Hematopoietic multipotent progenitor cell treated with erythropoietin and hydrocortisone succinate and interleukin-3 and kit ligand, for 6 days (in vitro differentiated cells): Measurements from ENCODE around the gene GLE1.
"Not testable (repeated sequence)": the region's sequence is repeated elsewhere in the genome, so short reads cannot be mapped to it uniquely, and the experiment has no call there.

Experiments
- DNase-seq: peaks from one replicate; pipeline ENCODE4 v3.0.0-alpha.2; 2015

The GLE1 gene

DNA sequence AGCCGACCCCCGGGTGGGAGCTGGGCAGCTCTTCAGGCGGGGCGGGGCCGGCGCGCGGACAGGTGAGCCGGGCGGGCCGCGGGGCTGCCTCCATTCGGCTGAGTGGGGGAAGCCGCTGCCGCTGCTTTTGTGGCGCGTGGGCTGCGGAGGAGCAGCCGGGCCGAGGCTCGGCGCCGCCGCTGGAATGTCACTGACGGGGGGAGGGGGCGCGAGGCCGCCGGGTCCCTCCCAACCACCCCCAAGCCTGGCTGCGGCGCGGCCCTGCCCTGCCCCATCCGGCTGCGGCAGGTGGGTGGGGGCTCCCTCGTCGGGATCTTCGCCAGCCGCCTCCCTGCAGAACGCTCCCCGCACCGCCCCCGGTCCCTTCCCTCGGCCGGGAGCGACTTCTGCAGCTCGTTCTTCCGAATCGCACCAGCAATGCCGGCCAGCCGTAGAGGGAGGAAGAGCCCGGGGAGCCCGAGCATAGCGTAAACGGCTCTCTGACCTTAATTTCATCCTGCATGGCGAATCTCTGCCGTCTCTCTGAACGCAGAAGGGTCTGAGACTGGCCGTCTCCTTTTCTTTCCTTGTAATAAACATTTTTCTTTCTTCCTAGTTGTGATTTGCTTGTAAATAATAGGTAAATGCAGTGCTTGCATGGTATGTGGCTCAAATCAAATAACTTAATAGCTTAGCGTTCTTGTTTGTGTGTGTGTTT lies 48.4 kb downstream of the GLE1 start:
- peak; percentile 37 for DNase-seq

DNA sequence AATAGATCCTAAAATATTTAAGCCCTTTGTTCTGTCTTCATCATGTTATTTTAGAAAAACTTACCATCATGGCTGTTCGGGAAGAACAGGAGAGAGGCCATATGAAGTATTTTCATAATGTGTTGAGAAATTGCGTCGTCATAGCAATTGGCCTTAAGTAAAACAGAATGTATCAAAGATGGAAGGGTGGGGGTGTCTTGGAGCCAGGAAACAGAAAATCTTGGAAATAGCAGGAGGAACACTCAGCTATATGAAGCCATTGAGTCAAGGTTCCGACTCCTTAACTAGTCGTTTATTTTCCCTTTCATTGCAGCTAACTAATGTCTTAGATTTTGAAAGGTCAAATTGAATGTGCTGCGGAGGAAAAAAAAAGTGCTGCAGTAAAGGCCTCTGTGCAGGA lies 49.2 kb downstream of the GLE1 start:
- no peak for DNase-seq

DNA sequence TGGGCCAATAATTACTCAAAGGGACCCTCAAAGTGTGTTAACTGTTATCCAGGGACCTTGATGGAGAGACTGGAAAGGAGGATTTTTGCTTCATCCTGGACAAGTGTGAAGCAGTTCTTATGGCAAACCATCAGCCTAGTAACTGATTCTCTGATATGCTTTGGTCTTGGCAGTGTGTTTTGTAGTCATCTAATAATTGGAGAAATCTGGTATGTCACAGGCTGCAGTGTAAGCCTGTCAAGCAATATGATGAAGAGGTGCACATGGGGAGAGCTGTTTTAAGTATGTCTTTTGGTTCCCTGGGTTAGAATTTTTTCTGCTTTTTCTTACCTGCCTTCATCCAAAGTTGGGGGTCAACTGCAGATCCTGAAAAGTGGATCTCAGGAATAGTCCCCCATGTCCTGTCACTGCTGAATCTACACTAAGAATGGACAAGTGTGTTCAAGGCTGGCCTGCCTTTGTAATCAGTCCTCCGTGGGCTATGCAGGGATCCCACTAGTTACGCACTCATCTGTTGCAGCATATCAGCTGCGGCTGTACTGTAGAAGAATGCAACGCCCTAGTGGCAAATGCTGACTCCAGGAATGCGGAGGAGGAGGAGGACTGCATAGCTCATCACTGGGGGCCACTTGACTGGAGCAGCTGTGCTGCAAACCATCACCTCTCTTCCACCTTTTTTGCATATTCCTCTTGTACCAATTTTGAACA lies 49.8 kb downstream of the GLE1 start:
- DNase-seq, result no peak

DNA sequence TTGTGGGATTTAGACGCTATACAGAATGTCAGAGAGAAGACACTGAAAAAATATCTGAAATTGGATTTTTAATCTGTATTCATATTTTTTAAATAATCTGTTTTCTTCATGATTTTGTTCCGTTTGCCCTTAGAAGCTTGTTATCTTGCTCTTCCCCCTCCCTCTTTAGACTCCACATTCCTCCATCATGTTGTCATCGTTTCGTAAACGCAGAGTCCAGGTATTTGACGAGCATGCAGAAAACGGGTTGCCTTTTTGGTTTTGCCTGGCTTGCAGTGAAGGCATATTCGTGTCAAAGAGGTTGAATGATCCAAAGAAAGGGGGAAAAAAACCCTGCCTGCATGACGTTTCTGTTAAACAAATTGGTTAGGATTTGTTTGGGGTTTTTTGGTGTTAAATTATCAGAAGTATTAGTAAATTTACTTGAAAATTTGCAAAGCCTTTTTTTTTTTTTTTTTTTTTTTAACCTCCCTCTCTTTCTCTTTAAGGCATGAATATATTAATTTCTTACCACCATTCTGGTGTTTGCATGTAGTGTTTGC lies 50.7 kb downstream of the GLE1 start:
- no peak for DNase-seq

DNA sequence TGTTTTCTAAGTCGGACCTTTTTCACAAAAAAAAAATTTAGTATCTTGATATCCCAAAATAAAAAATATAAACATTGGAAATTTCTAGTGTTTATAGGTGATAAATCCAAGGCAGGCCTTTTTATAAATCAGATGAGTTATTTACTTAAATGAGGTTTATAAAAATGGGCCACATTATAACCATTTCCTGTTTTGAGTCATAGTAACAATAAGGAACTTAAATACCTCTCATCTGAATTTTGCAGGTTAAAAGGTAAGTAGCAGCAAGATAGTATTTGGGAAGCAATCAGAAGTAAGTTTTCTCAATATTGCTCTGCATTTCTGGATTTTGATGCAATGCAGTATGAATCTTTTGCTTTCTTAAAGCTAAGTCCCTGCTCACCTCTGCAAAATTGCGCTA lies 51.8 kb downstream of the GLE1 start:
- no peak for DNase-seq

DNA sequence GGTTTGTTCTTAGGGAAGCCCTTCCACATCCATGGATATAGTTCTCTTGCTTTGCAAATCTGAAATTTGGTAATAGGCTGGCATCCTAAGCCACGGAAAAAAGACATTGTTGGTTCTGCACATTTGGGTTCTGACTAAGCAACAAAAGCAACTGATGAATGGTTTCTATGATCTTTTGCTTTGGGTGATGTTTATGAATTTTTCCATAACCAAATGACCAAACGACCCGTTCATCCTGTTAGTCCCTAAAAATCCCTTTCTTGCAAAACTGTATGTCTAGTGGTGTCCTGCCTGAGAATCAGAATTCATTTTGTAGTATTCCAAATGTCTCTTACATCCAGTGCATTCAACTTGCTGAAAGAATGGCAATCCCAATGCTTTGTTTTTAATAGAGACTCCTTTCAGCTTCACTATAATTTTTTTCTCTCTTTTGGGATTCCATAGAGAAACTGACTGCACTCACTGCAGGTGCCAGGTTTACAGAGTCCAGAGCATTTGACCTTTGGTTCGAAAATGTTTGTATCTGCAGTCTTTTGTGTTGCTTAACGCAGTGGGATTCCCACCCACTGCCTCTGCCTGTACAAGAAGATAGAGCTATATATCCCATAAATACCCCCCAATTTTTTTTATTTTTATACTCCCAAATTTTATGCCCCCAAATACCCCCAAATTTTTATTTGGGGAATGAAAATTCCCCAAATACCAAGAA lies 52.6 kb downstream of the GLE1 start:
- no peak for DNase-seq

DNA sequence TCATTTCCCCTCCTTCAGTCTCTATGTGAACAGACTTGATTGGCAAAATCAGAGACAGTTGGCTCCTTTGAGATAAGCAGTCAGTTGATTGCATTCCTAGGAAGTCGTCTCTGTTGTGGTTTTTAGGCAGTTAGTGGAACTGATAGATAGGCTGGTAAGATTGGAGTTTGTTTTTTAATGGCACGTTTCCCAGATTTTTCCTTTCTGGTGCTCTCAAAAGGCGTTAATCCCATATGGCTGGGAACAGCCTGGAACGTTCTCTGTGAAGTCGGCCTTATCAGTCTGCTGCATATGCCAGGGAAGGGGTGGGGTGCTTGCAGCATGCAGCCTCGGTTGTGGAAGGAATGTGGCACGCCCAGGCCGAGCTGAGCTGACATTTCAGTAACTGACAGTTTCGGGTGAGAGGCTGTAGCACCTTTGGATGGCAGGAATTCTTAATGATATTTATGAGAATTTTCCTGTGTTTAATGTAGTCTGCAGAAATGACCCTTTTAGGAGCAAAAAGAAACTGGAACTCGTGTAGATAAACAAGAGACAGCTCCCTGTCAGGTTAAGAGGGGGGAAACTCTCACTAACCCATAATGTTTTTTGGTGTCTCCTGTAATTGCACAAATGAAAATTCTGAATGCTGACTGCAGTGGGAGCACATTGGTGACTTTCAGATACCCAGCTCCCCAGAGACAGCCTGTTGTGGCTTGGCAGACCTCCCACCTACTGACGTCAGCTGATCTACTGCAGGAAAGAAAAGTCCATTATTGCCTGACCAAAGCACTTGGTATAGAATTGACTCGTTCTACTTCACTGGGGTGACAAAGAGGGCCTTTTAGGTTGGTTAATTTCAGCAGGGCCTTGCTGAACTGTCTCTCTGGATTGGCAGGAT lies 54.2 kb downstream of the GLE1 start:
- peak; percentile 97 for DNase-seq

DNA sequence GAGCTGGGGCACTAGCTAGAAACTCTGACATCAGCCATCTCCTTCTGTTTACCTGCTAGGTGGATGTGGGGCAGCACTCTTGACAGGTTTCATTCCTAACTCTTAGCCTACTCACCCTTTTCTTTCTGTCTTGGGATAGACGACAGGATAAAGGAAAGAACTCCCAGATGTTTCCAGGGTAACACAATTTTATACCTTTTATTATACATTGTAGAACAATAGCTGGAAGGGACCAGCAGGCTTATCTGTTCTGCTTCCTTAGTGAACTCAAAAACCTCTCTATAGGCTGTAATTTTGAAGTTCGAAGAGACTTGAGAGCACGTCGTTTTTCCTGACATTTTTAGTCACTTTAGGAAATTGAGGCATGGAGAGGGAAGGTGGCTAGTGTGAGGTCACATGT lies 61.1 kb downstream of the GLE1 start:
- DNase-seq, result no peak

DNA sequence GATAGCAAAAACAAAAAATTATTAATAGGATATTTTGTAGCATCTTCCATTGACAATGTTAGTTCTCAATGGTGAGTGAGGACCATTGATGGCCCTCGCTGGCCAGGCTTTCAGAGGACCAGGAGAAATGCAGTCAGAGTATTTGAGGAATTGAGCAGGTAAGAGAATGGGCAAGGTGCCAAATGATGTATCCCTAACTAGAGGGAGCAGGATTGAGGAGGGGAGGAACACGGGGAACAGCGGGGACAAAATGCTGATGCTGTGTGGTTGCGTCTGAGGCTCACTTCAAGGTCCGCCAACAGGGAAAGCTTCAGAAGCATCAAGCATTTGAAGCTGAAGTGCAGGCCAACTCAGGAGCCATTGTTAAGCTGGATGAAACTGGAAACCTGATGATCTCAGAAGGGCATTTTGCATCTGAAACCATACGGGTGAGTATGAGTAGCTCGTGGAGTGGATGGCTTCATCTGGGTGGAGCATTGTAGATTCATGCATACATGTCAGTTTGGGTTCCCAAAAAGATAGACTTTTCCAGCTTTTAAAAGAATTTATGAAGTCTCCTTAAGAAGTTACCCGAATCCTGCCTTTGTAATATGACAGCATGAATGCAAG lies 64.1 kb downstream of the GLE1 start:
- no peak for DNase-seq

DNA sequence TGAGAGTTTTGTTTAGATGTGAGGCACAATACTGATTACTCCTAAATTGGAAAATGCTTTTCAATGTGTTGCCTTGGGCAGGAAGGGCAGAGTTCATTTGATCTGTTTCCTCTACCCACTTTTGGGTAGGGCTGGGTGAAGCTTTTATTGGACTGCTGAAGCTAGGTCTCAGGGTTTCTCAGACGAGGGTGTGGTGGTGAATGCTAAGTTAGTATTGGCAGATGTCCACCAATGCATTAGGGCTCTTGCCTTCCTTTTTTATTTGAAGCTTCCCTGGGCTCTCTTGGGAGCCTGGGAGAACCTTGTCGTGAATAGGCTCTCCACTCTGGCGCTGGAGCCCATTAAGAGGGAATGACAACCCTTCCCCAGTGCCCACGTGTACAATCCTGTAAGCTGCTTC lies 71.0 kb downstream of the GLE1 start:
- peak; percentile 15 for DNase-seq

DNA sequence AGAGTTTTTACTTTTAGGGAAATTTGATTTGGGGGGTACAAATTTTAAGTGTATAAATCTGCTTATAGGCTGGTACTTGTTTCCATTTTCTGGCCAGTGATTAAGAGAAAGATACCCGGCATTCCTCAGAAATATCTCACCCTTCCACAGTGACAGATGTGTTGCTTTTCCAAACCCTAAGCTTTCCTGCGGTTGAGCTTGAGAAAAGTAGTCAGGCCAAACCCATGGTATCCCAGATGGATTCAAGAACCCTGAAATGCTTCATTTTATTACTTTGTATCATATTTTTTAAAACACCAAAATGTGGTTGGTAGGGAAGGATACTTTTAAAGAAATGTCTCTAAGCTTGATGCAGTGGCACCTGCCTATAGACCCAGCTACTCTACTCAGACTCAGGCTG lies 71.4 kb downstream of the GLE1 start:
- DNase-seq, result no peak

DNA sequence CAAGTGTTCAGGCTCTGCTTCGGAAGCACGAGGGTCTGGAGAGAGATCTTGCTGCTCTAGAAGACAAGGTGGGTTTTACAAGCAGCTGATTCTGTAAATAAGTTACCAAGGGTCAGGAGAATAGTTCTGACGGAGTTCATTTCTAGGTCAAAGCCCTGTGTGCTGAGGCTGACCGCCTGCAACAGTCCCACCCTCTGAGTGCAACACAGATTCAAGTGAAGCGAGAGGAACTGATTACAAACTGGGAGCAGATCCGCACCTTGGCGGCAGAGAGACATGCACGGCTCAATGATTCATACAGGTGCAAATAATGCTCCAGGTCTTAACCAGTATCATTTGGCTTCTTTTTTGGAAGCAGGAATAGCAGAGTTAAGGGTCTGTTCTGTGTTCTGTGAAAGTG lies 72.7 kb downstream of the GLE1 start:
- DNase-seq, result no peak

DNA sequence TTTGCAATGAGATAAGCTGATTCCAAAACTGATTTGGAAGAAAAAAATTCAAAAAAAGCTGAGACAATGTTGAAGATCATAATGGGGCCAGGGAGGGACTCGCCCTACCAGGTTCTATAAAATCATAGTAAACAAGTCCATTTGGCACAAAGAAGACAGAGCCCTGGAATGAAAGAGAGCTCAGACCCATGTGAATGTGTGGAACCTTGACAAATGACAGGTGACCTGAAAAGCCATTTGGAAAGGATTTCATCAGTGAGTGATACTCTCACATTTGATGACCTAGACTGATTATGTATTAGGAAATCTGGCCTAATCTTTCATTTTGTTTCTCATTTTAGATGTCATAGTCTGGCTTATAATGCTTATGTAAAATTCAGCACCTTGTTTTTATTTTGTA lies 74.7 kb downstream of the GLE1 start:
- no peak for DNase-seq

DNA sequence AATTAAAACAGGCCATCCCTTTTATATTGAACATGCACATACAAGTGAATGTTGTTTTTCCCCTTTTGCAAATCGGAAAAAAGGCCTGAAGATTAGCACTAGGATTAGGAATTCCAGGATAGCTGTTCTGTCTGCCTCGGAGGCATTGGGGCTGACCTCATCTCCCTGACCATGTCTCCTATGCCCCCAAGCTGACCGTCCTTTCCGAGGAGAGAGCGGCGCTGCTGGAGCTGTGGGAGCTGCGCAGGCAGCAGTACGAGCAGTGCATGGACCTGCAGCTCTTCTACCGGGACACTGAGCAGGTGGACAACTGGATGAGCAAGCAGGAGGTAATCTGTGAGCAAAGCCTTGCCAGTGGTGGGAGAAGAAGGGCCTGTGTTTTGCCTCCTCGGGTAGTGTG lies 76.2 kb downstream of the GLE1 start:
- no peak for DNase-seq

DNA sequence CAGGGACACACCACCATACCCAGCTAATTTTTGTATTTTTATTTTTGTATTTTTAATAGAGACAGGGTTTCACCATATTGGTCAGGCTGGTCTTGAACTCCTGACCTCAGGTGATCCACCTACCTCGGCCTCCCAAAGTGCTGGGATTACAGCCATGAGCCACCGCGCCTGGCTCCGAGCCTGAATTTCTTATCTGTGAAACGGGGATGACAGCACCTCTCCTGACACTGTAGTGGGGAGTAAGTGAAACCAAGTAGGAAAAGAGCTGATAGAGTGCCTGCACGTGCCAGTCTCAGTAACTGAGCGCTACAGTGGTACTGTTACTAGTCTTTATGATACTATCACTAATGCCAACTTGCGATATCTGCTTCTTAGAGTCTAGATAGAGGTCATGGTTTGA lies 80.6 kb downstream of the GLE1 start:
- not testable (repeated sequence) for DNase-seq

DNA sequence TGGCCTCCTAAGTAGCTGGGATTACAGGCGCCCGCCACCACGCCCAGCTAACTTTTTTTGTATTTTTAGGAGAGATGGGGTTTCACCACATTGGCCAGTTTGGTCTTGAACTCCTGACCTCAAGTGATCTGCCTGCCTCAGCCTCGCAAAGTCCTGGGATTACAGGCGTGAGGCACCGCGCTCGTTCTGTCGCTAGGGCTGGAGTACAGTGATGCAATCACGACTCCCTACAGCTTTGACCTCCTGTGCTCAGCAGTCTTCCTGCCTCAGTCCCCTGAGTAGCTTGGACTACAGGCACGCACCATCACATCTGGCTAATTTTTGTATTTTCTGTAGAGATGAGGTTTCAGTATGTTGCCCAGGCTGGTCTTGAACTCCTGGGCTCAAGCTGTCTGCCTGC lies 82.4 kb downstream of the GLE1 start:
- DNase-seq, result not testable (repeated sequence)

DNA sequence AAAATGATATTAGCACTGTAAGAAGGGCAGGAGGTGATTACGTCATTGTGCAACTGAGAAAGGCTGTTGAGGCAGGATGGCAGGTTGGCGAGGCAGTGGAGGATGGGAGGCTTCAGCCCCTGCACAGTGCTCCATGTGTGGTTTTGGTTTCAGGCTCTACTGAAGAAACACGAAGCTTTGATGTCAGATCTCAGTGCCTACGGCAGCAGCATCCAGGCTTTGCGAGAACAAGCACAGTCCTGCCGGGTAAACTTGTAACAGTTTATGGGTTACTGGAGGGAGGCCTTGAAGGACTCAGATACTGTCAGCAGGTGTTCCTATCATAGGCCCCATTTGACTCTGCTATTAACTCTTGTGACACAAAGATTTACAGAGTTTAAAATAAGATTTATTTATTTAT lies 82.9 kb downstream of the GLE1 start:
- no peak for DNase-seq

DNA sequence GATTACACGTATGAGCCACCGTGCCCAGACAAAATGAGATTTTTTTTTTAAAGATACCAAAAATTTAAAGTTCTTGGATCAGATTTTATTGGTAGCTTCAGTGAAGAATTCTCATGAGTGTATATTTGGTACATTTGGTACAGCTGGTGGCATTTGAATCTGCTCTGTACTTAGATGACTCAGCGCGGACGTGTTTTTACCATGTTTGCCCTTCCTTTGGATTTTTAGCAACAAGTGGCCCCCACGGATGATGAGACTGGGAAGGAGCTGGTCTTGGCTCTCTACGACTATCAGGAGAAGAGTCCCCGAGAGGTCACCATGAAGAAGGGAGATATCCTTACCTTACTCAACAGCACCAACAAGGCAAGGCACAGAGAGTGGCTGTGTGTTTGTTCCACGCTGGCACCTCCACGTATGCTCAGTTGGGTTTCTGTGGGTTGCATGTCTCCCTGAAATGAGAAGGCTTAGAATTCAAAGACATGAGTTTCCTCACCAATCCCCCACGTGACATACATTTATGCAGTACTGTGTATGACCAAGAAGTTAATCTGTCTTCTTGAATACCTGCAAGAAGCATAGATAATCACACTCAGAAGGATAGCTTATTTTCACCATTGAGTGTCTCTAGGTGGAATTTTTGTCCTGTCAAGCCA lies 84.2 kb downstream of the GLE1 start:
- no peak for DNase-seq
